ENCODE results near the gene CYP2D6.
"Not testable (repeated sequence)": the region's sequence is repeated elsewhere in the genome, so short reads cannot be mapped to it uniquely, and the experiment has no call there.

The CYP2D6 gene

DNA sequence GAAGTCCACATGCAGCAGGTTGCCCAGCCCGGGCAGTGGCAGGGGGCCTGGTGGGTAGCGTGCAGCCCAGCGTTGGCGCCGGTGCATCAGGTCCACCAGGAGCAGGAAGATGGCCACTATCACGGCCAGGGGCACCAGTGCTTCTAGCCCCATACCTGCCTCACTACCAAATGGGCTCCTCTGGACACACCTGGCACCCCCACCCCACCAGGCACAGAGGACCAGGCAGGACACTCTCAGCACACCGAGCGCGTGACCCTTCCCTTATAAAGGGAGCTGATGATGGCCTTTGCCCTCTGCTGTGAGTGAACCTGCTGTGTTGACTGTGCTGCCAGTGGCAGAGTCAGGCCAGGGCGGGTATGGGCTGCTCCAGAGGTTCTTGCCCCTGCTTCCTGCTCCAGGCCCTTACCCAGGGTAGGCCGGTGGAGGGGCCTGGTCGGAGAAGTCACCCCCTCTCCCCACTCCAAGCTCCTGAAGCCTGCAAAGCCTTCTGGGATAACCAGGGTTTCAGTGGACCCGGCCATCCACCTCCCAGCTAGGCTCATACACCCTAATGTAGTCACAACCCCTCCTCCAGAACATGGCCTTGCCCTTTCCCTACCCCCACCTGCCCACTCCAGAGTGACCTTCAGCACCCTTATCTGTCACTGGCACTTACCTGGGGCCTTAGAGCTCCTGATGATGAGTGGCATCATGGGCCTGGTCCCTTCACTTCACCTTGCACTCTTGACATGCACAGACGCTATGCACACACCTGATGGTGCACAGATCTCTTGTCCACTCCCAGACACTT lies at the start of gene CYP2D6:
TSS of gene CYP2D6 (minus strand) at position 172 of the 793 bp plus-strand sequence. CDS start at position 153, 19 bp downstream.
- not testable (repeated sequence) for DNase-seq

DNA sequence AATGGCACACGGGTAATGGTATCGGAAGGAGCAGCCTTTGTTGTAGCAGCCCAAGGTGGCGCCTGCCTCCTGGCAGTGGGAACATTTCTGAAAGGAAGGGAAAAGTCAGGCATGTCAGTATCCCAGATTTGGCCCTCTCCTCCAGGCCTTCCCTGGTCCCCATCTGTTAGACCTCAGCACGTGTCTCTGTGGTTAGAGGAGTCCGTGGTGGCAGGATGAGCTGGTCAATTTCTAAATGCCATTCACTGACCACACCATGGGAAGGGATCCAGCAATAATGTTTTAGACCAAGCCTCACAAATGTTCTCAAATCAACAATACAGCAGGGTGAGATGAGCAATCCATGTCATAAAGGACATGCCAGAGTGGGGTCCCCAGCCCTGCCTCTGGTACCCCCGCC lies 49.0 kb upstream of the CYP2D6 start:
- no peak for DNase-seq

DNA sequence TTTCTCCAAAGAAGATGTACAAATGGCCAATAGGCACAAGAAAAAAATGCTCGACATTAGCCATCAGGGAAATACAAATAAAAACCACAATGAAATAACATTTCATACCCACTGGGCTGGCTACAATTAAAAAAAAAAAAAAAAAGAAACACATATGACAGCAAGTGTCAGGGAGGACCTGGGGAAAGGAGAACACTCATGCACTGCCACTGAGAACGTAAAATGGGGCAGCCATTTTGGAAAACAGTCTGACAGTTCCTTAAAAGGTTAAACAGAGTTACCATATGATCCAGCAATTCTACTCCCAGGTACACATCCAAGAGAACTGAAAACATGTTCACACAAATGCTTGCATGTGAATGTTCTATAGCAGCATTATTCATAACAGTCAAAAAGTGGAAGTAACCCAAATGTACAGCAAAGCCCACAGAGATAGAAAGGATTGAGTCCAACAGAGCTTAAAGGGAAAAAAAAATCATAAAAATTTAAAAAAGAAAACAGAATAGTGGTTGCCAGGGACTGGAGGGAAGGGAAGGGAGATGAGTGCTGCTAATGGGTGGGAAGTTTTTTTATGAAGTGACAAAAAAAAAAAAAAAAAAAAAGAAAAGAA lies 48.4 kb upstream of the CYP2D6 start:
- DNase-seq = no peak

DNA sequence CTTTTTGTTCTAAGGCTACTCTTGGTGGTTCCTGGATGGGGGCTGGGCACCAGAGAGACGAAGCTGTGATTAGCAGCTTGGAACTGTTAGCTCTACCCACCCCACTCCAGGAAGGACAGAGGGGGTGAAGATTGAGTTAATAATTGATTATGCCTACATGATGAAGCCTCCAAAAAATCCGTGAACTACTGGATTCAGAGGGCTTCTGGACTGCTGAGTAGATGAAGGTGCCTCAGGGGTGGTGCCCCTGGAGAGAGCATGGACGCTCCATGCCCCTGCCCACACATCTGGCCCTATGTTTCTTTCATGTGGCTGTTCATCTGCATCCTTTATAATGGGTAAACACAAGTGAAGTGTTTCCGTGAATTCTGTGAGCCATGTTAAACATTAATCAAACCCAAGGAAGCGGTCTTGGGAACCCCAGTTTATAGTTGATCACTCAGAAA lies 47.3 kb upstream of the CYP2D6 start:
- no peak for DNase-seq

DNA sequence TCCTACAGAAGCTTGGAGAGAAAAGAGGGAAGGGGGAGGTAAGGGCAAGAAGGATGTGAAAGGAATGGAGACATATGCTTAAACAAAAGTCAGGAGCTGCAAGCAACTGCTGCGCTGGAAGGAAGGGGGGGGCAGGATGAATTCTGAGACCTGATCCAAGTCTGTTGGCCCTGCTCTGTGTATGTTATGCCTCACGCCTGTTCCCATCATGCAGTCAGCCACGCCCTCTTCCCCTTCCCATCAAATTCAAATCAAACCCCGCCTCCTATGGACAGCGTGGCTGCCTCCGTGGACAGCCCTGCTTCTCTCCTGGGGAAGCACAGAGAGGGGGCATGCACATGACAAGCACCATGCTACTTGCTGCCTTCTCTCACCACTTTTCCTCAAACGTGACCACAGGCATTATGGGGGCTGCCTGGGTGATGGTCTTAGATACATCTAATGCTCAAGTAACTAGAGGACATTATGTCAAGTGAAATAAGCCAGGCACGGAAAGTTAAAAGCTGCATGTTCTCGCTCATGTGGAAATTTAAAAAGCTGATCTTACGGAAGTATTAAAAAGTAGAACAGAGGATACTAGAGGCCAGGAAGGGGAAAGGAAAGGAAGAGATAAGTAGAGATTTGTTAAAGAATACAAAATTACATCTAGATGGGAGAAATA lies 45.8 kb upstream of the CYP2D6 start:
- no peak for DNase-seq

DNA sequence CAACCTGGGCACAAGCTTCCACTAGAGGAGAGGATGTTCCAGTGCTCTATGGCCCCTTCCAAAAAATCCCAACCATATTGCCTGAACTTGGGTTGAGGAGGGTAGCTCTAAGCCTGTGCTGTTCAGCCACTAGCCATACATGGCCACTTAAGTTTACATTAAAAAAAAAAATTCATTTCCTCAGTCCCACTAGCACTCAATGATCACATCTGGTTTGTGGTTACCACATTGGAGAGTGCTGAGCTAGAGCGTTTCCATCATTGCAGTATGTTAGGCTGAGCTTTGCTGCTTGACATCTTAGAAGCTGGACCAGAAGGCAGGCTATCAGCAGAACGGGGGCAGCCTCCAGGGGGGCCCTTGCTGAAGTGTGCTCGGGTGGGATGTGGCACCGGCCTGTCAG lies 43.5 kb upstream of the CYP2D6 start:
- no peak for DNase-seq

DNA sequence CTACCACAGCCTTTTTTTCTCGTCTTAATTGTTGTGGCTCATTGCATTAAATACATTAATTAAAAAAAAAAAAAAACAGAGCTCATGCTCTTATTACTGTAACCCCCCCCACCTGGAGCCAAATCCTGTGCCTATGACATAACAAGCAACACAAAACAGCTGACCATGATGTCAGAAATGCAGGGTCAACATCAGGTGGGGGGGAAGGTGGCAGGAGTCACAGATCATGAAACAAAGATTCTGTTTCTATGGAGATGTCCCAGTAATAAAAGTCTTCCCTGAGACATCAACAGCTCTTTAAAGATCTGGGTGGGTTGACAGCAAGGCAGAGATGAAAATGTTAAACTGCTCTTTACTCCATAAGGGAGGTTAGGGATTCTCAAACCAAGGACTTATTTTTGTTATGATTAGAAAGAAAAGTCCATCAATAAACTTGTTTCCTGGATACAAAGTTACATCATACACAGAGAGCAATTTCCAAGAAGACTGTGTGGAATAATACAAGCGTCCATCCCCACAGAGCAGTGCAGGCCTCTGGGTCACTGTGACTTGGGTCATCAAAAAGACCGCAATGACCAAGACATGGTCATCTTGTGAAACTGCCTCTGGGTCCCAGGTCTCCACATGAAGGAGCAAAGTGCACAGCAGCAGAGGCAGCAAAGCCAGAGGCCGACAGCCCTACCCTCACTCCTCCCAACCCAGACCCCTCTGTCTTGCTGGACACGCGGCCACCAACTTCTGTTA lies 42.7 kb upstream of the CYP2D6 start:
- DNase-seq = no peak

DNA sequence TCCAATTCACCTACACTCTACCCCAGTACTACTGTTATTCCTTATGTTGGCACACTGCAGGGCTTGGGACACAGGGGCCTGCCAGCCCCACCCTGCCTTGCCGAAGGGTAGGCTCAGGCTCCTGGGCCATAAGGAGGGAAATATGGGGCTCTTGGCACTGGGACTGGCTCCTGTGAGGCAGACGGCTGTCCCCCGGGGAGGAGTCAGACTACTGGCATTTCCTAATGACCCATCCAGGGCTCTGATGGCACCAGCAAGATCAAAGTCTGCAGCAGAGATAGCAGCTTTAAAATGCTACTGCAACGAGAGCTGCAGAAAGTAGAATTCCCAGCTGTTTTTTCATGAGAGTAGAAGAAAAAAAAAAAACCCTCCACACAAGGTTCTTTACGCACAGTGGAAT lies 42.2 kb upstream of the CYP2D6 start:
- no peak for DNase-seq

DNA sequence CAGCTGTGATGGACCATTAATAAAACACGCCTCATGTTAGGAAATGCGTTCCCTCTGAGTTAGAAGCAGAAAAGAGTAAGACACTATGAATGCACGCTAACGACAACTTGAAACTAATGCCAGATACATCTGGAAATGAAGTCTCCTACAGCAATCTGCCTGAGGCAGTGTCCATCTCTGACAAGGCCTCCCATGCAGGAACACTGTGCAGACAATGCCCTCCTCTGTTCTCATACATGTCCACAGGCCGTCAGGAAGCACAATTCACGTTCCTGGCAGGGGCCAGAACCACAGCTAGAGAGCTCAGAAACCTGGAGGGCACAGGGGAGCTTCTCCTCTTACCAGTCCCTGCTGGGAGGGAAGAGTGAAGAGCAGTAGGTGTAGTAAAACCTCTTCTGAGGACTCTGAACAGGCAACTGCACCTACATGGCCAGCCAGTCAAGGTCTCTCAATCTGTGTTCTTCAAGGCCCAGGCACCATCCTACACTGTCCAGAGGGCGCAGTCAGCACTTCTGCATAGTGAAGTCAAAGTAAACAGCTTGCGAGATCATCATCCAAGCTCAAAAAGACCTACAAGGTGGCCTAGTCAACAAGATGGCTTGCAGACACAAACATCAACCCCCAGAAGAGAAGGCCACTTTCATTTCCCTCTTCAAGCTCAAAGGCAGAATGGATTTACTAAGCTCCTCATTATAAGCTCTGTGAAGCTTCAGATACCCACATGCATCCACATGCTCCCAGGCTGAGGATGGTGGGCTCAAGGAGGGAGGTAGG lies 41.5 kb upstream of the CYP2D6 start:
- DNase-seq = no peak

DNA sequence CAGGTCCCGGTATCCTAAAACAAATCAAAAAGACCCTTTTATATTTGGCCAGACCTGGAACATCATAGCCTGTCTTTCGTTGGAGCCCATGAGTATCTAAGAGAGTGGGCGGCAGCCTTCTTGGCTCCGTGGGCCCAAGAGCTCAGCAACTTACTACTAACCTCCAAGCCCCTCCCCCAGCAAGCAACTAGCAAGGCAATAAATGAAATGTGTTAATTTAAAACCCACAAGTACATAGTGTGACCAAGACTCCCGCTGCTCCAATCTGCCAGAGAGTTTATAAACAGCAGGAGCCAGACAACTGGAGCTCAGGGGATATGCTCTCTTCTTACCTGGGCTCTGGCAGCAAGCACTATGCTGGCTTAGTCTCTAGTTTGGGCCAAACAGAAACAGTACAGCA lies 40.8 kb upstream of the CYP2D6 start:
- DNase-seq = no peak

DNA sequence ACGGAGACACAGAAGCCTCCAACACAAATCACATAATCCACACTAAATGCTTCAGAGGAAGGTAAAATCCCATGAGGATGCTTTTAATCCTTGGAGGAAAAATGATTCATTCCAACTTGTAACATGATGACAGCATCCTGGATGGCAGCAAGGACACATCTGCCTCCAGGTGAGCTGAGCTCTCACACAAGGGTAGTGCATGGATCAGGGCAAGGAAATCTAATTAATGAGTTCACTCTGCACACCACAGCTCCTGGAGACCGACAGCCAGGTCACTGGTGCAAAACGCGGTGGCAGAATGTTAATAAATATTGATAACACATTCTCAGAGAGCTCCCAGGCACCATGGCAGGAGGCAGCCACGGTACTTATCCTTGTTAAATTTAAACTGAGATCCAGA lies 40.3 kb upstream of the CYP2D6 start:
- DNase-seq = no peak

DNA sequence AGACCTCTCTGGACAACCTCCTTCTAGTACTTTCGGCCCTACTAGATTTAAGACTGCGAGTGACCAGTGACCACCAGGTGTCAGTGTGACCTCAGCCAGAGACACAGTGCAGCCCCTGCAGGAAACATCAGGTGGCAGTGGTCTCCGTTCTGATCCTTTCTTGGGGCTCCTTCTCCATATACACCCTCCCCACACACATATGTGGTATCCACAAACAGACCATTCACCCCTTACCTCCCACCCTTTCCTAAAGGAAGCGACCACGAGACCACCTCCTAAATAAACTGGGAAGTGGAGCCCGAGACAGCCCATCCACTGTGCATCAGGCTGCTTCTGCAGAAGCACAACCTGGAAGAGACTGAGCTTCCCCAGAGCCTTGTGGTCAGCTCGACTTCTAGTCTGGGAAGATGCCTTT lies 38.5 kb upstream of the CYP2D6 start:
- peak; percentile 72 to 80 for DNase-seq

DNA sequence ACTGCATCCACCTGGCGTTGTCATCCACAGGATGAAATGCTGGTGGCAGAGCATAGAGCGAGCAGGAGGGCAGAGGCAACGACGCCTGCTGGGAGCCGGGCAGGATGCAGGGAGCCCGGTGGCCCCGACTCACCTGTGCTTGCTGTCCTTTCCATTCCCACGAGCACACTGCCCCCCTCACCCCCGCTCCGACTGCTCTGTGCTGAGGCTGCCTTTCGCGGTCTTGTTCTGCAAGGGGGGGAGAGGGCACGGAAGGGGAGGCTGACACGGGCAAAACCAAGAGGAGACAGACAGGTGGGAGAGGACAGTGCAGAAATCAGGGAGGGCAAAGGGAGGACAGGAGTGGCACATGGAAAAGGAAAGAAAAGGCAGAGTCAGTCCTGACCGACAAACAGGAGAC lies 37.9 kb upstream of the CYP2D6 start:
- DNase-seq = no peak

DNA sequence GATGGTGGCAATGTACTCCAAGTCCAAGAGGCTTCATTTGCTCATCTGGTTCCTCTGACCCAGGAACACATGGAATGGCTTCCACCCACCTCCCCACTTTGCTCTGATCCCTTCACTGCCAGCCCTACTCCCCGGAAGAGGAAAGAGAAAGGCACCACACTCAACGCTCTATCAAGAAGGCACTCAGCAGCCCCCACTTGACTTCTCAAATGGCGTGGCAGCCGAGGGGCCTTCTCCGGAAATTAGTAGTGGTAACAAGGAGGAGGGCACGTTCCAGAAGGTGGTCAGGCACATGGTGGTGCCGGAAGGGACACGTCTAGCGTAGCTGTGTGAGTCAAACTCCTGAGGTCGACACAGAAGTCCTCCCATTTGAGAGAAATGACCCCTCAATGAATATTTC lies 36.5 kb upstream of the CYP2D6 start:
- no peak for DNase-seq

DNA sequence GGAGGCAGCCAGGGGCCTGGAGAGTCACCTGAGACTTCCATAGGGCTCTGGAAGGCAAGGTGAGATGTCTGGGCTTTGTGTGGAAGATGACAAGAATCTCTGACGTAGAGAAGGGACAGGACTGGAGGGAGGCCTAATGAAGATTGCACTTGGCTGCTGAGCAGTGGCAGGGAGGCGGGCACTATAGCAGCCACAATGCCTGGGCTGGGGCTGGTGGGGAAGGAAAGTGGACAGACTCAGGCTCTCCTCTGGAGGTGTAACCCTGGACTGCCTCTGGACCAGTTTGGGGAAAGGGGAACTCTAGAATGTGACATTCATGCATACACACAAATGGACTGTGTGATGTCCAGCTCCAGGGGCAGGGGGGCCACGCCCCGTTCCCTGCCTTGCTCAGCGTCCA lies 34.3 kb upstream of the CYP2D6 start:
- DNase-seq = no peak

DNA sequence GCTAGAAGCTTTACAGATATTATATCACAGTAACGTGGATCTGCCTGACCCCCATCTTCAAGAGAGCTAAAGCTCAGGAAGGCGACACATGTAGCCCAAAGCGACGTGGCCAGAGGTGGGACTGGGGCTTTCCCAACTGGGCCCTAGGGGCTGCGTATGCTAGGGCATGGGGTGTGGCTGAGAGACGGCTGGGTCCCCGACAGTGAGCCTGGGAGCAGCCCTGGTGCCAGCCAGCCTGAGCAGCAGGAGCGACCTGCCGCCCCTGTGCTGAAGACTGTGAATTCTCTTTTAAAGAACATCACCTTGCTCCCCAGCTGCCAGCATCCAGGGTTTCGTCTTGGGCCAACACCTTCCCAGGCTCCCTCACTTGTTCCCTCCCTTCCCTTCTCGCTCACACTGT lies 32.9 kb upstream of the CYP2D6 start:
- no peak for DNase-seq

DNA sequence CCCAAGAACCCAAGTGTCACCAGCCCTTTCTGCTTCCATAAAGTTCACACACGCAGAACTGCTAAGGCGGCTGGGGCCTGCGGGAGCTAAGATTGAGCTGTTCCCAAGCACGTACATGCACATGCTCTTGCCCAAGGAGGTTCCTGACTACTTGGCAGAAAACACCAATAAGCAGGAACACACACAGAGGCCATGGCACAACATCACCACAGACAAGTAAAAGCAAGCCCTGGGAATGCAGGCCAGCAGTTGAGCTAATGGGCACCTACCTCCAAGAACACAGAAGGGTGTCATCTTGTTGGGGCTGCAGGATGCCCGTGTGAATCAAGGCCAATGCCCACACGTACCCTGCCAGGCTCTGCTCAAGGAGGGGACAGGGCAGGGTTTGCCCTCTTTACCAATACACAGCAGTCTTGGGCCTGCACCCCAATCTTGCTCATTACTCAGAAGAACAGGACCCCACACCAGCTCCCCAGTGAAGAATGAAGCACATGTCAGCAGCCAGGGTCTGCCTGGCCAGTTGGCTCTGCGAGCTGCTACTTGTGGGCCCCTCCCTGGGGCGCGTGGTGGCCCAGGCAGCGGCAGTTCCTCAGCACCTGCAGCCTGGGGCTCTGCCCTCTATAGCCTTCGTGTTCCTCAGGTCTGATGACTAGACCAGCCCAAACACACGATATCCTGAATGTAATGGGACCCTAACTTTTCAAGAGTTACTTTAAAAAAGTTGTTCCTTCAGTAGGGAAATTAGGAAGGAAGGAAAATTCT lies 32.3 kb upstream of the CYP2D6 start:
- no peak for DNase-seq

DNA sequence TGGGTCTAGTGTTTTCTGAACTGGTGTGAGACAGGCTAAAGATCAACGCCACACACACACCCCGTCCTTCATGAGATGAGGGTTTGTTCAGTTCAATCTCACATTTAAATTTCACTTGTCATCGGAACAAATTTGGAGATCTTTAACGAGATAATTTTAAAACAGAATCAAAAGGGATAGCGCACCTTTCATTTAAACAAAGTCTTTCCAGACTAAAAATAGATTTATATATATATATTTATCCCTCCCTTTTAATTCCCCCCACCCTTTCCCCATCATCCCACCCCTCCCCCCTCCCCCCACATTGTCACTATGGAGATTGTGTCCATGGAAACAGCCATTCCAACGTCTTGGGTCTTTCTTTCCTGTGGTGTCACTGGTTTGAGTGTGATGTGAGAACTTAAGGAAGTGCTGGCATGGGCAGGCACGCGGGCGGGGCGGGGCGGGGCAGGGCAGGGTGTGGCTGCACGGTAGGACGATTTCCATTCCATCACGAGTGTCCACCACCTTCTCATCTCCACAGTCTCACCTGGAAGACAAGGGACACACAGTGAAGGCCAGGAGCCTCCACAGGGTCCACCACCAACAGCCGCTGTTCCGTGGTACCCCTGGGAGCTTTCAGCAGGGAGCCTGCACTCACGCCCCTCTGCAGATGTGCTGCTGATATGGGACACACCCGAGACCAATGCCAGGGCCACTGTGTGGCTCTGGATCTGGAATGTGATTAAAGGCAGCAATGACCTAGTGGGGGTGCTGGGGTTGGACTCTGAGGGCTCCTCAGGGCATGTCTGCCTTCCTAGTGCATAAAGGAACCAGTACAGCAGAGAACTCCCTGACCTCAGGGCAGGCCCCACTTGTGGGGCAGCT lies 30.5 kb upstream of the CYP2D6 start:
- no peak for DNase-seq

DNA sequence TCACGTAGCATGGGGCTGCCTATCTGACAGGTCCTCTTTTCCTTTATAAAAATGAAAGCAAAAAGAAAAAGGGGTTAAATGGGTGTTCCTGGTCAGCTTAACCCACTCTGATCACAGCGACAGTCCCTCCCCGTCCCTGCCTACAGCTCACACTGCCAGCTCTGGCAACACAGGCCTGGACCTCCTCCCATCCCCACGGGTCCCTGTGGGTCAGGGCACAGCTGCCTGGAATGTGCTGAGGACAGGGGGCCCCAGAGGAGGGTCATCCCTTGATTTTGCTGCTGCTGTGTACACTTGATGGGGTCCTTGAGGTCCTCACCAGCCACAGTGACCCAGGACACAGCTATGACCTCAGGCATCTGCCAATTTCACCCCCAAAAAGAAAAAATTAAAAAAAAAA lies 29.6 kb upstream of the CYP2D6 start:
- no peak for DNase-seq

DNA sequence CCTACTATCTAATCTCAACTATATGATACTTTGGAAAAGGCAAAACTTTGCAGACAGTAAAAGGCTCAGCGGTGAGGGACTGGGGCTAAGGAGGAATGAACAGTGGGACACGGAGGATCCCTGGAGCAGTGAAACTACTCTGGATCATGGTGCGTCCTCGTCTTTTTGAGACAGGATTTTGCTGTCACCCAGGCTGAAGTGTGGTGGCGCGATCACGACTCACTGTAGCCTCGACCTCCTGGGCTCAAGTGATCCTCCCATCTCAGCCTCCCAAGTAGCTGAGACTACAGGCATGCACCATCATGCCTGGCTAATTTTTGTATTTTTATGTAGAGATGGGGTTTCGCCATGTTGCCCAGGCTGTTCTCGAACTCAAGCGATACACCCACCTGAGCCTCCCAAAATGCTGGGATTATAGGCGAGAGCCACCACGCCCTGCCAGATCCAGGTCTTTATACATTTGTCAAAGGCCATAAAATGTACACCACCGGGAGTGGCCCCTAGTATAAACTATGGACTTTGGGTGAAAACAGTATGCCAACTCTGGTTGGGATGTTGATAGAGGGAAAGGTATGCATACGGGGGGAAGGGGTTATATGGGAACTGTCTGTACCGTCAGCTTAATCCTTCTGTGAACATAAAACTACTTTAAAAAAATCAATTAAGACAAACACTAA lies 28.0 kb upstream of the CYP2D6 start:
- no peak for DNase-seq

Measured in stimulated activated CD4-positive, alpha-beta T cell treated with anti-CD3 and anti-CD28 coated beads, Interleukin-2, amount 100 ng/mL, for 24 hours (primary cell).